HepG2 (cell line): Measurements from ENCODE around the gene SDK1.

Experiments used
- CTCF ChIP-seq: sonication (generic); formaldehyde crosslinking; IDR thresholded peaks from 2 replicates; pipeline ENCODE4 v1.5.0; 2020; ENCODE audit warnings: mild to moderate bottlenecking, missing genetic modification reagents, moderate library complexity
- E2F1 ChIP-seq: sonication (generic); formaldehyde crosslinking; IDR thresholded peaks from 2 replicates; pipeline ENCODE4 v1.5.0; 2020; ENCODE audit warnings: missing genetic modification reagents
- FOSL2 ChIP-seq: sonication (generic); formaldehyde crosslinking; IDR thresholded peaks from 2 replicates; pipeline ENCODE4 v1.4.0; 2020; ENCODE audit warnings: missing genetic modification reagents
- JUND ChIP-seq: sonication (generic); formaldehyde crosslinking; IDR thresholded peaks from 2 replicates; pipeline ENCODE4 v1.8.0; 2022; ENCODE audit warnings: mild to moderate bottlenecking, missing genetic modification reagents
- PCBP2 ChIP-seq: fragments of 200-400 bp; formaldehyde crosslinking; optimal IDR thresholded peaks from 2 replicates; pipeline ENCODE3; 2018; ENCODE audit warnings: low read length, low read depth; ENCODE audit not compliant: poor library complexity, severe bottlenecking
- PHF8 ChIP-seq: sonication (generic); formaldehyde crosslinking; IDR thresholded peaks from 2 replicates; pipeline ENCODE4 v1.5.0; 2020; ENCODE audit warnings: missing genetic modification reagents
- POLR2AphosphoS5 ChIP-seq: IDR thresholded peaks from 2 replicates; pipeline ENCODE4 v1.6.1; 2012; ENCODE audit warnings: low read depth, low read length
- SIN3A ChIP-seq: IDR thresholded peaks from 2 replicates; pipeline ENCODE4 v1.6.1; 2011; ENCODE audit warnings: low read depth, mild to moderate bottlenecking, control low read depth, low read length, borderline replicate concordance
- SMC3 ChIP-seq: IDR thresholded peaks from 2 replicates; pipeline ENCODE4 v1.6.1; 2011; ENCODE audit warnings: low read length, improper control_type of control experiment
- ZBTB33 ChIP-seq: sonication (generic); formaldehyde crosslinking; IDR thresholded peaks from 2 replicates; pipeline ENCODE4 v1.4.0; 2020; ENCODE audit warnings: missing genetic modification reagents
- ZNF263 ChIP-seq: sonication (generic); formaldehyde crosslinking; IDR thresholded peaks from 2 replicates; pipeline ENCODE4 v1.4.0; 2020; ENCODE audit warnings: missing genetic modification reagents

- TF ChIP-seq SIN3A (no peak), E2F1 (CRISPR knock-in tag) (no peak), ZBTB33 (CRISPR knock-in tag) (no peak), CTCF (no peak), POLR2AphosphoS5 (no peak), JUND (CRISPR knock-in tag) (no peak), SMC3 (no peak), PCBP2 (no peak), ZNF263 (CRISPR knock-in tag) (no peak), FOSL2 (CRISPR knock-in tag) (no peak), PHF8 (CRISPR knock-in tag) (no peak)
These were observed 884.9 kb downstream of the SDK1 start for GRCh38 chr7:4185721-4186512.
